NCI-H748 (cell line): ENCODE results near the gene CCL23.
"Not testable (repeated sequence)": the region's sequence is repeated elsewhere in the genome, so short reads cannot be mapped to it uniquely, and the experiment has no call there.

ENCODE experiments used
- DNase-seq: peaks from one replicate; lab custom pipeline; 2025; ENCODE audit not compliant: unreplicated experiment; lab: John Stamatoyannopoulos, UW

The CCL23 gene

GRCh38 chr17:36017799-36018198, at the start of gene CCL23:
Gene CCL23 (minus strand): TSS chr17:36017972. CDS start chr17:36017897, 75 bp downstream.
- no peak for DNase-seq

- DNase-seq = no peak
These were observed 48.7 kb upstream of the CCL23 start for GRCh38 chr17:36066365-36066985.

- no peak for DNase-seq
These were observed 46.2 kb upstream of the CCL23 start, which contains the start of gene CCL18 for GRCh38 chr17:36063786-36064541. Gene CCL18 (plus strand): TSS chr17:36064272. CDS start chr17:36064343, 71 bp downstream.

GRCh38 chr17:36060816-36061215, 43.0 kb upstream of the CCL23 start:
- no peak for DNase-seq

GRCh38 chr17:36059406-36059805, 41.6 kb upstream of the CCL23 start:
- no peak for DNase-seq

GRCh38 chr17:36057911-36058310, 40.1 kb upstream of the CCL23 start:
- no peak for DNase-seq

GRCh38 chr17:36055921-36056520, 38.2 kb upstream of the CCL23 start:
- DNase-seq = no peak

- DNase-seq = no peak
These were observed 37.4 kb upstream of the CCL23 start for GRCh38 chr17:36055171-36055570.

GRCh38 chr17:36049643-36050042, 31.9 kb upstream of the CCL23 start:
- no peak for DNase-seq

GRCh38 chr17:36048066-36048465, 30.3 kb upstream of the CCL23 start:
- no peak for DNase-seq

GRCh38 chr17:36036235-36036634, 18.5 kb upstream of the CCL23 start:
- DNase-seq = no peak

GRCh38 chr17:36034127-36034526, 16.4 kb upstream of the CCL23 start:
- DNase-seq = no peak

- DNase-seq = no peak
These were observed 13.2 kb upstream of the CCL23 start for GRCh38 chr17:36030956-36031355.

- DNase-seq = no peak
These were observed 10.0 kb upstream of the CCL23 start for GRCh38 chr17:36027761-36028160.

- no peak for DNase-seq
These were observed 6.5 kb upstream of the CCL23 start for GRCh38 chr17:36024106-36024869.

GRCh38 chr17:36019423-36019822, 1.7 kb upstream of the CCL23 start:
- no peak for DNase-seq

- DNase-seq = no peak
These were observed 1.2 kb downstream of the CCL23 start for GRCh38 chr17:36016555-36016954.

GRCh38 chr17:36015895-36016294, 1.9 kb downstream of the CCL23 start:
- not testable (repeated sequence) for DNase-seq

GRCh38 chr17:36014946-36015345, 2.8 kb downstream of the CCL23 start:
- no peak for DNase-seq

GRCh38 chr17:36011201-36011600, 6.6 kb downstream of the CCL23 start:
- no peak for DNase-seq

GRCh38 chr17:36008998-36009665, 8.6 kb downstream of the CCL23 start:
- DNase-seq = no peak
